B cell (primary cell): Measurements from ENCODE around the gene IRF2BP1.

Source experiments
- CTCF ChIP-seq: fragments of 200-600 bp; IDR thresholded peaks from one replicate; pipeline ENCODE4 v1.8.0; 2022; ENCODE audit warnings: antibody characterized with exemption, mild to moderate bottlenecking
- EZH2 ChIP-seq: IDR thresholded peaks from 2 replicates; pipeline ENCODE4 v1.6.1; 2012; ENCODE audit warnings: borderline replicate concordance, low read depth, mild to moderate bottlenecking, moderate library complexity, low read length; ENCODE audit not compliant: insufficient read depth, poor library complexity, severe bottlenecking

DNA sequence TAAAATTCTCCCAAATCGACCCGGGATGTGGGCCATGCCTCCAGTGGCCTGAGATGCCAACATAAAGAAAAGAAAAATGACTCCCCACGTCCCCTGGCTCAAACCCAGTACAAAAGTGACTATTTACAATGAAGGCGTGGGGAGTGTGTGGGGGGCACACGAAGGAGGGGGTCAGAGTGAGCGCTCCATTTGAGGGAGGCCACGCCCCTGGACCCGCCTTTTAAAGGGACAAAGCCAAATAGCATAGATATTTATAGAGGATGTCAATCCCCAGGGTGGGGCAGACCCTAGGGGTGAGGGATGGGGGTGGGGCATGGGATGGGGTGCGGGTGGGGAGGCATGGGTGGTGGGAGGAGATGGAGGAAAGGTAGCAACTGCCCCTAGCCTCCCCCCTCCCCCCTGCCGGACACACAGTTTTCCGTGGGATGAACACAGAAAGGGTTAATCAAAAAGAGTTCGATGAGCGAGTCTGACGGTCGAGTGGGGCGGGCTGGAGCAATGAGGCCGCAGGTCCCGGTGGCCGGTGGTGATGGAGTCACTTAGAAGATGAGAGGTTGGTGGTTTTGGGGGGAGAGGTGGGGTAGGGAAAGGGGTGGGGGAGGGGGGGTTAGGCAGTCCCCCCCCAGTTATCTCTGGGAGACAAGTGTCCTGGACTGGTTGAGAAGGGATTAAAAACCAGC, 48.8 kb upstream of the IRF2BP1 start:
- TF ChIP-seq CTCF (no peak), EZH2 (no peak)
